ENCODE data around the gene ADSS1.

GRCh38 chr14:104726600-104727451 lies 2.8 kb downstream of the ADSS1 start:
- TF ChIP-seq, protein P1, sequence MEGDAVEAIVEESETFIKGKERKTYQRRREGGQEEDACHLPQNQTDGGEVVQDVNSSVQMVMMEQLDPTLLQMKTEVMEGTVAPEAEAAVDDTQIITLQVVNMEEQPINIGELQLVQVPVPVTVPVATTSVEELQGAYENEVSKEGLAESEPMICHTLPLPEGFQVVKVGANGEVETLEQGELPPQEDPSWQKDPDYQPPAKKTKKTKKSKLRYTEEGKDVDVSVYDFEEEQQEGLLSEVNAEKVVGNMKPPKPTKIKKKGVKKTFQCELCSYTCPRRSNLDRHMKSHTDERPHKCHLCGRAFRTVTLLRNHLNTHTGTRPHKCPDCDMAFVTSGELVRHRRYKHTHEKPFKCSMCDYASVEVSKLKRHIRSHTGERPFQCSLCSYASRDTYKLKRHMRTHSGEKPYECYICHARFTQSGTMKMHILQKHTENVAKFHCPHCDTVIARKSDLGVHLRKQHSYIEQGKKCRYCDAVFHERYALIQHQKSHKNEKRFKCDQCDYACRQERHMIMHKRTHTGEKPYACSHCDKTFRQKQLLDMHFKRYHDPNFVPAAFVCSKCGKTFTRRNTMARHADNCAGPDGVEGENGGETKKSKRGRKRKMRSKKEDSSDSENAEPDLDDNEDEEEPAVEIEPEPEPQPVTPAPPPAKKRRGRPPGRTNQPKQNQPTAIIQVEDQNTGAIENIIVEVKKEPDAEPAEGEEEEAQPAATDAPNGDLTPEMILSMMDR (IDR thresholded peaks at IDR 0.05) = no peak
- no peak for TF ChIP-seq POLR2A (IDR thresholded peaks at IDR 0.05)
- TF ChIP-seq EP300 (IDR thresholded peaks at IDR 0.05) = no peak

All from suprapubic skin (tissue), 3 donors.